Glutamatergic neuron (in vitro differentiated cells): Measurements from ENCODE around the gene ULBP2. TPM values are rescaled to one million over a fixed set of nuclear protein-coding genes. Genes with fewer than 3 reads are reported as not detected.
"Not testable (repeated sequence)": the region's sequence is repeated elsewhere in the genome, so short reads cannot be mapped to it uniquely, and the experiment has no call there.

Experiments used
- DNase-seq: peaks from one replicate; pipeline ENCODE4 v3.0.0; 2022
- H3K27ac Mint-ChIP-seq: one replicate; pipeline ENCODE4 v1.8.0; 2020; ENCODE audit warnings: mild to moderate bottlenecking, mixed read lengths, inconsistent platforms; ENCODE audit not compliant: unreplicated experiment
- H3K27me3 Mint-ChIP-seq: one replicate; pipeline ENCODE4 v1.8.0; 2020; ENCODE audit warnings: mild to moderate bottlenecking, moderate library complexity, mixed read lengths, inconsistent platforms; ENCODE audit not compliant: unreplicated experiment
- H3K36me3 Mint-ChIP-seq: one replicate; pipeline ENCODE4 v1.8.0; 2020; ENCODE audit warnings: mild to moderate bottlenecking, mixed read lengths, inconsistent platforms; ENCODE audit not compliant: unreplicated experiment
- H3K4me1 Mint-ChIP-seq: one replicate; pipeline ENCODE4 v1.8.0; 2020; ENCODE audit warnings: mild to moderate bottlenecking, low read depth, mixed read lengths, inconsistent platforms; ENCODE audit not compliant: unreplicated experiment
- H3K4me3 Mint-ChIP-seq: one replicate; pipeline ENCODE4 v1.8.0; 2020; ENCODE audit warnings: mild to moderate bottlenecking, mixed read lengths, inconsistent platforms; ENCODE audit not compliant: unreplicated experiment
- H3K9me3 Mint-ChIP-seq: one replicate; pipeline ENCODE4 v1.8.0; 2020; ENCODE audit warnings: mild to moderate bottlenecking, moderate library complexity, mixed read lengths, inconsistent platforms; ENCODE audit not compliant: unreplicated experiment
- total RNA-seq: library from RNA; stranded (reverse); fragmentation: NEBNext Ultra II Directional; extraction: Animal tissue kit (Norgen Biotek cat#: 25700); gene quantifications from one replicate; pipeline ENCODE4 v1.2.1, GENCODE V29; 2021; ENCODE audit not compliant: unreplicated experiment
- TF ChIP-seq, protein P1 (sequence below): fragments of 200-600 bp; sonication (generic); IDR thresholded peaks from one replicate; pipeline ENCODE4 v1.5.0; 2021; ENCODE audit not compliant: partially characterized antibody, unreplicated experiment

ULBP2 gene
- total RNA-seq, 1 donor from 2014 or later = 5.4 TPM

DNA sequence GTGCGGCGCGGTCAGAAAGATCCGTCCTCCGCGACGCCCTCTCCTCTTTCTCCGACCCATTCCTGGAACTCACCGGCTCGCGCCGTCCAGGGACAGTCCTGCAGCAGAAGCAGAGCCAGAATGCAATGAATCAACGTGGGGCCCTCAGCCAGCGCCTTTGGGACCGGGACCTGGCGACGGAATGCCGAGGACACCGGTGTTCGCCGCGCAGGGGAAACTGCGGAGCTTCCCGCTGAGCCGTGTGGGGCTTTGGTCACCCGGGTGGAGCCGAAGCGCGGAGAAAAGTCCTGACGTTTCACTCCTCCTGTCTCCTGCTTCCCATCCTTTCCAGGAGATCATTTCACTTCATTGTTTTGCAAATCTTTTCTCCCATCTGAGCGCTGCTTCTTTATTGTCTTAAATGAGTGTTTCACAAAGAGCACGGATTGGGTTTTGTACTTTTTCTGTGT is 48.4 kb downstream of the ULBP2 start:
- Mint-ChIP-seq H3K4me1 (peaks cover 11% of the 10 kb centered on the region), H3K36me3 (peaks cover 12% of the 10 kb centered on the region), H3K27me3 (peaks cover 44% of the 10 kb centered on the region), H3K9me3 (peaks cover 2% of the 10 kb centered on the region), H3K4me3 (peak overlapping the region; percentile 75), H3K27ac (no peak overlapping the region)
- TF ChIP-seq, protein P1, sequence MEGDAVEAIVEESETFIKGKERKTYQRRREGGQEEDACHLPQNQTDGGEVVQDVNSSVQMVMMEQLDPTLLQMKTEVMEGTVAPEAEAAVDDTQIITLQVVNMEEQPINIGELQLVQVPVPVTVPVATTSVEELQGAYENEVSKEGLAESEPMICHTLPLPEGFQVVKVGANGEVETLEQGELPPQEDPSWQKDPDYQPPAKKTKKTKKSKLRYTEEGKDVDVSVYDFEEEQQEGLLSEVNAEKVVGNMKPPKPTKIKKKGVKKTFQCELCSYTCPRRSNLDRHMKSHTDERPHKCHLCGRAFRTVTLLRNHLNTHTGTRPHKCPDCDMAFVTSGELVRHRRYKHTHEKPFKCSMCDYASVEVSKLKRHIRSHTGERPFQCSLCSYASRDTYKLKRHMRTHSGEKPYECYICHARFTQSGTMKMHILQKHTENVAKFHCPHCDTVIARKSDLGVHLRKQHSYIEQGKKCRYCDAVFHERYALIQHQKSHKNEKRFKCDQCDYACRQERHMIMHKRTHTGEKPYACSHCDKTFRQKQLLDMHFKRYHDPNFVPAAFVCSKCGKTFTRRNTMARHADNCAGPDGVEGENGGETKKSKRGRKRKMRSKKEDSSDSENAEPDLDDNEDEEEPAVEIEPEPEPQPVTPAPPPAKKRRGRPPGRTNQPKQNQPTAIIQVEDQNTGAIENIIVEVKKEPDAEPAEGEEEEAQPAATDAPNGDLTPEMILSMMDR = no peak
- DNase-seq = no peak

DNA sequence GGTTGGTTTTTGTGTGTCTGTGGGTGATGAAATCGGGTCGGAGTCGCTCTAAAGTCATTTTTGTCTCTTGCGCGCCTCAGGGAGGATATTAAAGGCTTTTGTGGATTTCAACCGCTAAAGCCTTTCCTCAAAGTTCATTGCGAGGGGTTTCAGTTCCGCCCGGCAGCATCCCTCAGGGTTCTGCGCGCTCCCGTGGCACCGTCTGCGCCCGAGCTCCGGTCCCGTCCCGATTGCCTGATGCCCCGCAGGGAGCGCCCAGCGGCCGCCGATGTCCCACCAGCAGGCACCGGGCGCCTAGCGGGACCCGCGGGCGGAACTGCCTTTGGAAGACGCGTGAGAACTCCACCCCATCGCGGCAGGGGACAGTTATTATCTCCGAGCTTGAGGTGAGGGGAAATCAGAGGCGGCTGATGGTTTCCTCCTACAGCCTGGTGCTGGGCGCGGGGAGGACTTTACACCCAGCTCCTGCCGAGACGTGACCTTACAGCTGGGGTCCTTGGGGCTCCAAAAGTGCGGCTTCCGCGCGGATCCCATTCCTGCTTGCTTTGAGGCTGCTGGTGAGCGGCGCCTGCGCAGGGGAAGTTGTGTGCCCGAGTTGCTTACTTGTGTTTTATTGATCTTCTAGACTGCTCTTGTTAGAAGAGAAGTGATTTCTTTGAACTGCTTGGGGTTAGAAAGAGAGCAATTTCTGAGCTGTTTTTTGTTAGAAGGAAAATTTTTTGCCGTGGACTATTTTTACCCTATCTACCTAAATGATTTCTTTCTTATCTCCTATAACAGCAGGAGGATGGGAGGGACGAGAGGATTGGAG is 49.1 kb downstream of the ULBP2 start:
- Mint-ChIP-seq H3K27ac (no peak overlapping the region), H3K9me3 (peaks cover 2% of the 10 kb centered on the region), H3K4me1 (peaks cover 8% of the 10 kb centered on the region), H3K4me3 (peak overlapping the region; percentile 75), H3K36me3 (peaks cover 12% of the 10 kb centered on the region), H3K27me3 (peaks cover 44% of the 10 kb centered on the region)
- peak; percentile 46 for DNase-seq
- TF ChIP-seq, protein P1 = no peak

DNA sequence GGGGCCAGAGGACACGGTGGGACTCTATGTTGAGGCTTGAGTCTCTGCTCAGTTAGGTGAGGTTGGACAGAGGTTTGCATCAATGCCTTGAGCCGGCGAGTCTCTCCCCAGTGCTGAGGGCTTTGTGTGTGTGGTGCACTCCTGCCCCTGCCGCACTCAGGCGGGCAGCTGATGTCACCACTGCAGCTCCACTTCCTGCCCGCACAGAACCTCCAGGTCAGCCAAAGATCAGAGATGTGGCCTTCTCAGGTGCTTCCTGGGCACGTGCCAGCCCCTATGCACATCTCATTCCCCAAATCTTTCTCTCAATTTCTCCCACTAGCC is 49.6 kb downstream of the ULBP2 start:
- DNase-seq, H3K4me1 Mint-ChIP-seq, H3K27ac Mint-ChIP-seq, H3K9me3 Mint-ChIP-seq: not testable (repeated sequence)
- Mint-ChIP-seq H3K36me3 (peaks cover 12% of the 10 kb centered on the region), H3K27me3 (peaks cover 44% of the 10 kb centered on the region), H3K4me3 (peak overlapping the region; percentile 75)

DNA sequence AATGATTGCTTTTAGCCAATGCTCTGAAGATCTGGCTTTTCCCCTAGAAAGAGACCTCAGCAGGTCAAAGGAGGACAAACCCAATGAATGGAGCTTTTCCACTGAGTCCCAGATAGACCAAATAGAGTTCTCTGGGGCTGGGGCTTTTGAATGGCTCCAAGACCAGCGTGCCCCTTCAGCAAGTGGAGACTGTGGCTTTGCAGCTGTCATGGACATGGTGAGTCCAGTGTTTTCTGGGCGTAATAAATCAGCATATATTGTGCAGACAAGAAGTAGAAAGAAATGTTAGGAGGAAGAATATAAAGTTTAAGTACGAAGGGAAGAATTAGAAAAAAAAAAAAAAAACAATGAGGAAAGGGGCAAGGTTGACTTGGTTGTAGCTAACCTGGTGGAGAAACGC is 50.0 kb downstream of the ULBP2 start:
- DNase-seq = no peak
- peaks cover 8% of the 10 kb centered on the region for H3K4me1 Mint-ChIP-seq
- peaks cover 2% of the 10 kb centered on the region for H3K9me3 Mint-ChIP-seq
- TF ChIP-seq, protein P1 = no peak
- peaks cover 12% of the 10 kb centered on the region for H3K36me3 Mint-ChIP-seq
- H3K27me3 Mint-ChIP-seq = peaks cover 45% of the 10 kb centered on the region
- H3K27ac Mint-ChIP-seq = no peak overlapping the region
- no peak overlapping the region for H3K4me3 Mint-ChIP-seq

DNA sequence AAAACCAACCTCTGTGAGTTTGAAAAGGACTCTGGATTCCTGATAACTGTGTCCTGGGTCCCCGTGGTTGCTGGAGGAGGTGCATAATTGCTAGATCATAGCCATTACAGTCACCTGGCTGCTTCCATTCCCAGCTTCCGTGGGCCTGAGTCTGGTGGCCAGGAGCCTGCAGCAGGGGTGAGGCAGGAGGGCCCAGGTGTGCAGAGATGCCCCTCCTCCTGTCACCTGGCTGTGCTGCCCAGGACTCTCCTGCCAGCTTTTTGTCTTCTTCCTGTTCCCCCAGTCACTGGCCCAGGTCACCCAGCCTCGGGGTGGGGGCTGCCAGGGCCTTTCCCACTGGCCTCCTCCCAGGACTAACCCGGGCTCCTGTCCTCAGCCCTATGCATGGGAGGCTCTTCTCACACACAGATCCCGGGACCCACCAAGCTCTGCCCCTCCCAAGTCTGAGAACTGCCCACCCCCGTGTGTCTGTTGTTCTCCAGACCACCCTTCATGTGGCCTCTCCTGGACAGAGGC is 53.5 kb downstream of the ULBP2 start:
- no peak for DNase-seq
- Mint-ChIP-seq H3K36me3 (no peaks in the 10 kb centered on the region), H3K9me3 (no peaks in the 10 kb centered on the region), H3K27ac (no peak overlapping the region), H3K4me1 (peaks cover 5% of the 10 kb centered on the region), H3K4me3 (no peak overlapping the region), H3K27me3 (peaks cover 25% of the 10 kb centered on the region)
- TF ChIP-seq, protein P1 = no peak
